MM.1S (cell line): Measurements from ENCODE around the gene IFT80.

Experiments
- DNase-seq: peaks from one replicate; pipeline ENCODE4 v3.0.0-alpha.2; 2015
- H2AFZ ChIP-seq: fragments of 300-600 bp; sonication (generic); 2 replicates; pipeline ENCODE4 v1.6.0; 2016; ENCODE audit warnings: antibody characterized with exemption, low read length
- H3F3A ChIP-seq: fragments of 300-600 bp; sonication (generic); 2 replicates; pipeline ENCODE4 v1.6.1; 2016; ENCODE audit warnings: mild to moderate bottlenecking, antibody characterized with exemption, low read length, moderate library complexity, mixed read lengths; ENCODE audit not compliant: insufficient read depth
- H3K27ac ChIP-seq: fragments of 300-600 bp; sonication (generic); 2 replicates; pipeline ENCODE4 v1.5.1; 2016; ENCODE audit warnings: mild to moderate bottlenecking, low read length
- H3K27me3 ChIP-seq: fragments of 300-600 bp; sonication (generic); replicated peaks from 2 replicates; pipeline ENCODE4 v1.6.0; 2016; ENCODE audit warnings: low read length; ENCODE audit not compliant: insufficient read depth
- H3K36me3 ChIP-seq: fragments of 300-600 bp; sonication (generic); replicated peaks from 2 replicates; pipeline ENCODE4 v1.6.1; 2016; ENCODE audit warnings: mild to moderate bottlenecking, low read length, mixed read lengths; ENCODE audit not compliant: insufficient read depth
- H3K4me1 ChIP-seq: fragments of 300-600 bp; sonication (generic); 2 replicates; pipeline ENCODE4 v1.6.1; 2016; ENCODE audit warnings: low read length, mixed read lengths
- H3K4me2 ChIP-seq: fragments of 300-600 bp; sonication (generic); 2 replicates; pipeline ENCODE4 v1.6.0; 2016; ENCODE audit warnings: low read depth, low read length
- H3K4me3 ChIP-seq: fragments of 300-600 bp; sonication (generic); 2 replicates; pipeline ENCODE4 v1.5.1; 2016; ENCODE audit warnings: low read length, mixed read lengths
- H3K79me2 ChIP-seq: fragments of 300-600 bp; sonication (generic); 2 replicates; pipeline ENCODE4 v1.6.1; 2016; ENCODE audit warnings: mixed run types, low read length, mixed read lengths
- H3K9ac ChIP-seq: fragments of 300-600 bp; sonication (generic); 2 replicates; pipeline ENCODE4 v1.6.1; 2016; ENCODE audit warnings: low read length, mixed read lengths
- H3K9me2 ChIP-seq: fragments of 300-600 bp; sonication (generic); replicated peaks from 2 replicates; pipeline ENCODE4 v1.6.1; 2016; ENCODE audit warnings: mild to moderate bottlenecking, low read length, mixed read lengths; ENCODE audit not compliant: insufficient read depth
- H3K9me3 ChIP-seq: fragments of 300-600 bp; sonication (generic); replicated peaks from 2 replicates; pipeline ENCODE4 v1.6.1; 2016; ENCODE audit warnings: mild to moderate bottlenecking, low read length, mixed read lengths; ENCODE audit not compliant: insufficient read depth
- H4K20me1 ChIP-seq: fragments of 300-600 bp; sonication (generic); 2 replicates; pipeline ENCODE4 v1.6.1; 2016; ENCODE audit warnings: mild to moderate bottlenecking, low read length, moderate library complexity, mixed read lengths; ENCODE audit not compliant: insufficient read depth
- EZH2 ChIP-seq: fragments of 300-600 bp; sonication (generic); optimal IDR thresholded peaks from 2 replicates; pipeline ENCODE3; 2017; ENCODE audit warnings: low read depth, mild to moderate bottlenecking, antibody characterized with exemption, low read length, mixed read lengths
- EZH2phosphoT487 ChIP-seq: fragments of 300-600 bp; sonication (generic); IDR thresholded peaks from 2 replicates; pipeline ENCODE4 v1.6.1; 2018; ENCODE audit warnings: antibody characterized with exemption, low read length
- TF ChIP-seq, protein P1 (sequence below): fragments of 300-600 bp; sonication (generic); IDR thresholded peaks from 2 replicates; pipeline ENCODE4 v1.5.1; 2016; ENCODE audit warnings: antibody characterized with exemption, low read length, mixed read lengths

The IFT80 gene

DNA sequence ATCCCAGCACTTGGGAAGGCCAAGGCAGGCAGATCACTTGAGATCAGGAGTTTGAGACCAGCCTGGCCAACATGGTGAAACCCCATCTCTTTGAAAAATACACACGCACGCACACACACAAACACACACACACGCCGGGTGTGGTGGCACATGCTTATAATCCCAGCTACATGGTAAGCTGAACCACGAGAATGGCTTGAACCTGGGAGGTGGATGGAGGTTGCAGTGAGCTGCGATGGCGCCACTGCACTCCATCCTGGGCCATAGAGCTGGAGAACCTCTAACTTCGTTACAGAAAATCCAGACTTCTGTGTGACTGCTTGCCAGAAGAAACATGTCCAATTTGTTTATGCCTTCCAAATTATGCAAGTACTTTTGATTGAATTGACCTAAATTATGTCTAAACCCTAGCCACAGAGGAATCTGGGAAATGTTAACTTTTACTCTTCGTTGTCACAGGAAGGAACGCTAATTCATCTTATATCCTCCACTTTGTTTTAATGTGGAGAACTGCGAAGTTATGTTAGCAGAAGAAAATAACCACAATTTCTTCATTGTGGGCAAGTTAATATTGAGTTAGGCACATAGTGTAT is 28.9 kb upstream of the IFT80 start:
- H3K9me3 ChIP-seq = no peaks in the 10 kb centered on the region
- H3K36me3 ChIP-seq = peaks cover 86% of the 10 kb centered on the region
- no peak overlapping the region for H3K4me2 ChIP-seq
- no peaks in the 10 kb centered on the region for H3K27me3 ChIP-seq
- H3K4me1 ChIP-seq = no peaks in the 10 kb centered on the region
- H3K9ac ChIP-seq = no peak overlapping the region
- TF ChIP-seq EZH2 = no peak
- TF ChIP-seq EZH2phosphoT487 = no peak
- TF ChIP-seq, protein P1, sequence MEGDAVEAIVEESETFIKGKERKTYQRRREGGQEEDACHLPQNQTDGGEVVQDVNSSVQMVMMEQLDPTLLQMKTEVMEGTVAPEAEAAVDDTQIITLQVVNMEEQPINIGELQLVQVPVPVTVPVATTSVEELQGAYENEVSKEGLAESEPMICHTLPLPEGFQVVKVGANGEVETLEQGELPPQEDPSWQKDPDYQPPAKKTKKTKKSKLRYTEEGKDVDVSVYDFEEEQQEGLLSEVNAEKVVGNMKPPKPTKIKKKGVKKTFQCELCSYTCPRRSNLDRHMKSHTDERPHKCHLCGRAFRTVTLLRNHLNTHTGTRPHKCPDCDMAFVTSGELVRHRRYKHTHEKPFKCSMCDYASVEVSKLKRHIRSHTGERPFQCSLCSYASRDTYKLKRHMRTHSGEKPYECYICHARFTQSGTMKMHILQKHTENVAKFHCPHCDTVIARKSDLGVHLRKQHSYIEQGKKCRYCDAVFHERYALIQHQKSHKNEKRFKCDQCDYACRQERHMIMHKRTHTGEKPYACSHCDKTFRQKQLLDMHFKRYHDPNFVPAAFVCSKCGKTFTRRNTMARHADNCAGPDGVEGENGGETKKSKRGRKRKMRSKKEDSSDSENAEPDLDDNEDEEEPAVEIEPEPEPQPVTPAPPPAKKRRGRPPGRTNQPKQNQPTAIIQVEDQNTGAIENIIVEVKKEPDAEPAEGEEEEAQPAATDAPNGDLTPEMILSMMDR = no peak
- peaks cover 100% of the 10 kb centered on the region for H3K79me2 ChIP-seq
- no peaks in the 10 kb centered on the region for H4K20me1 ChIP-seq
- no peak overlapping the region for H3K27ac ChIP-seq
- no peak for DNase-seq
- H3K4me3 ChIP-seq = no peak overlapping the region
- H3K9me2 ChIP-seq = no peaks in the 10 kb centered on the region
- no peak overlapping the region for H2AFZ ChIP-seq
- H3F3A ChIP-seq = peaks cover 65% of the 10 kb centered on the region

DNA sequence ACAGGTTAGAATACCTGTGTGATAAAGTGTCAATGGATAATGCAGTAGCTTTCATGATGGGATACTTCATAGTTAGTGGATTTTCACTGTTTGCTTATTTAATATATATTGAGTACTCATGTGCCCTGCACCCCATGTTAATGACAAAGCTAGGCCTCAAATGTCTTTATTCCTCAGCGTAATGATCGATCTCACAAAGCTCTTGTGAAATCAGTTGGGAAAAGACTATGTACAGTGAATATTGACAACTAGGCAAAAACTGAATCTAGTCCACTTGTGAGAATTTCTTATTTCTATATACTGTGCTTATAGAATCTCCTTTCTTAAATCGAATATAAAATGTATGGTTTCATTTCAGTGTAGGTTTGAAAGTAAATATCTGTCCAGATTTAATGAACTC is 18.3 kb upstream of the IFT80 start:
- Histone ChIP-seq H3K4me2 (no peak overlapping the region), H4K20me1 (peaks cover 5% of the 10 kb centered on the region), H3K9ac (no peak overlapping the region), H3F3A (peaks cover 72% of the 10 kb centered on the region), H3K27me3 (no peaks in the 10 kb centered on the region), H3K27ac (no peak overlapping the region), H3K79me2 (peaks cover 99% of the 10 kb centered on the region), H3K4me1 (peaks cover 35% of the 10 kb centered on the region), H2AFZ (no peak overlapping the region), H3K4me3 (no peak overlapping the region), H3K36me3 (peaks cover 50% of the 10 kb centered on the region), H3K9me2 (no peaks in the 10 kb centered on the region), H3K9me3 (no peaks in the 10 kb centered on the region)
- DNase-seq = no peak
- TF ChIP-seq EZH2 = no peak
- TF ChIP-seq, protein P1 = no peak
- TF ChIP-seq EZH2phosphoT487 = no peak

DNA sequence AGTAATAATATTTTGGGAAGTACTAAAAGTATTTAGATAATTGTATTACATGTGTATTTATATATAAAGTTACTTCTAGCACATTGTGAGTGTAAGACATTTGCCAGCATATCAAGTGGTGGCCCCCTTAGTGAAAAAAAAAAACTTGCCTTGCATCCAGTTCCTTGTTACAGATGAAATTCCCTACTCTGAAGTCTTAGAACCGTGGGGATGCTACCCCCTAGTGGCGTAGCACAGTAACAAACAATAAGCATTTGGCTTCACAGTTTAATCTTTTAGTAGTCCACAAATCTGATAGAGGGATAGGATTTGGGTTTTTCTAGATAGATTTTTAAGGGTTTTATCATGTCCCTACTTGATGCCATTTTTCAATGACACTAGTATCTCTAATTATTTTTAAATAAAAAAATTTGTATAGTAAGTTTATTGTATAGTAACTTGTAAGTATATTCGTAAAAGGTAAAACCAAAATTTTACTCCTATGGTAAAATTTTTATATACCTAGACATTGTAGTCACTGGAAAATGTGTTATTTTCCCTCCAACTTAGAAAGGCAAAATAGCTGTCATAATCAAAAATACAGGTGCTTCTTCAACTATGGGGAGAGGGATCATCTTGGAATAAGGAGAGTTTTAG is 14.7 kb upstream of the IFT80 start:
- Histone ChIP-seq H3K27me3 (no peaks in the 10 kb centered on the region), H3K27ac (no peak overlapping the region), H4K20me1 (no peaks in the 10 kb centered on the region; the same call in 1 of the 2 replicates), H3K4me3 (no peak overlapping the region), H3K79me2 (peaks cover 99% of the 10 kb centered on the region), H3K9me3 (no peaks in the 10 kb centered on the region), H3K4me2 (no peak overlapping the region), H3K36me3 (peaks cover 37% of the 10 kb centered on the region), H3K9ac (no peak overlapping the region), H3K4me1 (peaks cover 21% of the 10 kb centered on the region), H3F3A (peaks cover 69% of the 10 kb centered on the region), H3K9me2 (no peaks in the 10 kb centered on the region), H2AFZ (no peak overlapping the region)
- TF ChIP-seq EZH2 (no peak), EZH2phosphoT487 (no peak)
- TF ChIP-seq, protein P1 = peak; percentile 89
- DNase-seq = peak; percentile 77
